Astrocyte of the cerebellum (primary cell): ENCODE results near the gene CSF2.

Experiments used
- DNase-seq: peaks from one replicate; pipeline ENCODE4 v3.0.0-alpha.2; 2011; ENCODE audit warnings: low read depth
- H3K4me3 ChIP-seq: 2 replicates; pipeline ENCODE4 v1.5.1; 2011; ENCODE audit warnings: mild to moderate bottlenecking, low read depth, low read length, moderate library complexity
- in situ Hi-C: cut with HindIII; loops from 2 replicates; pipeline ENCODE4 v1.10.0; 2017; ENCODE audit warnings: low sequenced_read_pairs
- TF ChIP-seq, protein P1 (sequence below): IDR thresholded peaks from 2 replicates; pipeline ENCODE4 v1.5.1; 2012; ENCODE audit warnings: low read length, low read depth, moderate library complexity, mild to moderate bottlenecking; ENCODE audit errors: missing control alignments

The CSF2 gene

DNA sequence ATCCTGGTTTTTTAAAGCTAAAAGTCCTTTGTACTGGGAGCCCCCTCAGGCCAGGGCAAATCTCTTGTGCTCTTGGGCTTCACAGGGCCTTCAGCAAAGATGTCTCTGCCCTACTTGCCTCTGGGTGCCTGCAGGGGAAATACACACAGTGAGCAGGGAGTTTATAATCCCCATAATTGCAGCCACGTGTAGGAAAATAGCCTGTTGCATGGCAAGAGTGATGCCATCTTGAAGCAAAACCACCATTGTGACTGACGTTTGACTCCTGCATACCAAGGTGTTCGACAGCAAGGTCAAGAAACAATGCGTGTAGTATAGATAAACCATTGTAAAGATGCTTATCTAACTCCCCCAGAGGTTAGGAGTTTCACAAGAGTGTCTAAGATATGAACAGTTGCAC is 24.5 kb upstream of the CSF2 start:
- in situ Hi-C loops, result no loop called here
- no peak overlapping the region for H3K4me3 ChIP-seq
- DNase-seq, result no peak
- TF ChIP-seq, protein P1, sequence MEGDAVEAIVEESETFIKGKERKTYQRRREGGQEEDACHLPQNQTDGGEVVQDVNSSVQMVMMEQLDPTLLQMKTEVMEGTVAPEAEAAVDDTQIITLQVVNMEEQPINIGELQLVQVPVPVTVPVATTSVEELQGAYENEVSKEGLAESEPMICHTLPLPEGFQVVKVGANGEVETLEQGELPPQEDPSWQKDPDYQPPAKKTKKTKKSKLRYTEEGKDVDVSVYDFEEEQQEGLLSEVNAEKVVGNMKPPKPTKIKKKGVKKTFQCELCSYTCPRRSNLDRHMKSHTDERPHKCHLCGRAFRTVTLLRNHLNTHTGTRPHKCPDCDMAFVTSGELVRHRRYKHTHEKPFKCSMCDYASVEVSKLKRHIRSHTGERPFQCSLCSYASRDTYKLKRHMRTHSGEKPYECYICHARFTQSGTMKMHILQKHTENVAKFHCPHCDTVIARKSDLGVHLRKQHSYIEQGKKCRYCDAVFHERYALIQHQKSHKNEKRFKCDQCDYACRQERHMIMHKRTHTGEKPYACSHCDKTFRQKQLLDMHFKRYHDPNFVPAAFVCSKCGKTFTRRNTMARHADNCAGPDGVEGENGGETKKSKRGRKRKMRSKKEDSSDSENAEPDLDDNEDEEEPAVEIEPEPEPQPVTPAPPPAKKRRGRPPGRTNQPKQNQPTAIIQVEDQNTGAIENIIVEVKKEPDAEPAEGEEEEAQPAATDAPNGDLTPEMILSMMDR, result no peak

DNA sequence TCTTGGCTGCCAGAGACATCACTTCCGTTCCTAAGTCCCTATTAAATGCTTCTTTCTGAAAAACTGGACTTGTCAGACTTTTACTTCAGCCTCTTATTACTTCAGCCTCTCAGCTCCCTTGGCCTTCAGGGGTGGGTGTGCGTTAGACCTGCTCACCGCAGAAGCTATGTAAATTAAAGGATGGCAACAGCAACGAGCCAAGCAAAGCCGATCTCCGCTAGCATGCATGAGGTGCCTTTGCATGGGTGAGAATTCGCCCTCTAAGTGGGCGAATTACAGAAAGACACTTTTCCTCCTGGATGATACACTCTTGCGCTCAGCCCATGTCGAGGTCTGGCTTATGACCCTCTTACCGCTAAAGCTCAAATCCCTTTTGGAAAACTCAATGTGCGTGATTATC is 24.0 kb upstream of the CSF2 start:
- TF ChIP-seq, protein P1, result no peak
- in situ Hi-C loops, result no loop called here

DNA sequence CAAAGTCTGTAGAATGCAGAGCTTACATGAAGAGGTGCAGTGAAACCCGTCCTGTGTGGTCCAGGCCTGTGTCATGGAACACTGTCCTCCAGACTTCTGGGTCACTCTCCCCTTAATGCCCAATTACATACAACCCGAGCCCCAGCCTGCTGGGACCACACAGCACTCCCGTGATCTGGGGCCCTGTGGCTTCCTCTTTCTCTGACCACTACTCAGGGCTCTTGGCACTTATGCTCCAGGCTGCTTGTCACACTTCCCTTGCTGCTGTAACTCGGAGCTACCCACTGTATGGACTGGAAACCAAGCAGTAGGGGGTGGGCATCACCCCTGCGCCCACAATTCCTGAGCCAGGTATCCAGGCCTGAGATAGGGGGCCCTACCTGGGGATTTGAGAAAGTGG is 23.5 kb upstream of the CSF2 start:
- TF ChIP-seq, protein P1, result no peak
- DNase-seq, result no peak
- in situ Hi-C loops, result no loop called here
- H3K4me3 ChIP-seq, result no peak overlapping the region

More for the DNA sequence above, 24.0 kb upstream of the CSF2 start:
- H3K4me3 ChIP-seq, result no peak overlapping the region
- no peak for DNase-seq

DNA sequence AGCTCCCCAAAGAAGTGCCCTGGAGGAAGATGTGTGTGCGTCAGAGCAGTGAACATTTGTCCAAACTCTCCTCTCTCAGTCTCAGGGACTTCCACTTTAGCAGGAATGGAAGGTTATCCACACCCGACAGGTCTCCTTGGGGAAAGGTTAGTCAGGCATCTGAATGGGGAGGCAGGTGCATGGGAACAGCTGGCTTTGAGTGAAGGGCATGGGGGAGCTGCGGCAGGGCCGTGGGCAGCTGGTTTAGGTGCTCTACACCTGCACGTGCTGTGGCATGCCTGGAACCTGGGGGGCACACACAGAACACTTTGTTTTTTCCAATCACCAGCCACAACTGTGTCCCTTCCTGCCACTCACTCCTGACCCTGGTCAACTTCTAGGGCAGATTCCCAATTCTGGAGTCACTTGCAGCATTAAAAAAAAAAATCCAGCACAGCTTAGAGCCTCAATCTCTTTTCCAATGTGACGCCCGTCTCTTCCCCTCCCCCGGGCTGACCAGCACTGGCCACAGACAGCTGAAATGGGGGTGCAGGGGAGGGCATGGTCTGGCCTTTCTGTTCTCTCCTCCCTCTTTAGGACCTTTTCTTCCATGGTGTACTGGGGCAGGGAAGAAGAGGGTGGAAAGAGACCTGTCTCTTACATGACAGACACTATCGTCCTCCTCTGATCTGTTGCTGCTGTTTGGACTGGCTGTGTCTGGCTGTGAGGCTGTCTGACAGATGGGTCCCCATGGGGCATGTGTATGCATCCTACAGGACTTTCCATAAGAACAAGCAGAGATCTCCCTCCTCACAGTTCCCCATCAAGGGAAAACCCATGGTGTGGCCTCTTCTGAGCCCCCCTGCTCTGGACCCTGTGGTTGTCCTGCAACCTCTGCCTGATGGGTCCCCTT is 22.7 kb upstream of the CSF2 start:
- H3K4me3 ChIP-seq, result no peak overlapping the region
- in situ Hi-C loops, result no loop called here
- TF ChIP-seq, protein P1, result no peak
- no peak for DNase-seq

DNA sequence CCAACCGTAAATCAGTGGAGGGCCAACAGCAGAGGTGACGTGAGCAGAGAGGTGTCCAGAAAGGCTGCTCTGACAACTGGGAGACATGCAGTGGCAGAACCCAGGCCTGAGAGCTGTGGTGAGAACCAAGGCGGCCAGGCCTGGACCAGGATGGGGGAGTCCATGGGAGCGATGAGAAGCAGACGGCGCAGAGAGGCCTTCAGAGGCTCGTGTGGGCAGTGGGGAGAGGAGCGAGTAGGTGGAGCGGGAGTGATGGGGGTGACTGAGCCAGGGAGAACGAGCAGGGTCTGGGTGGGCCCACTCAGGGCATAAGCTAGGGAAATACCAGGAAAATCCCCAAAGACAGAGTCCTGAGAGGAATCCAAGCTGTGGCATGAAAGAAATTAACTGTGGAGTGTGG is 21.1 kb upstream of the CSF2 start:
- no peak for DNase-seq
- in situ Hi-C loops, result no loop called here
- TF ChIP-seq, protein P1, result no peak

DNA sequence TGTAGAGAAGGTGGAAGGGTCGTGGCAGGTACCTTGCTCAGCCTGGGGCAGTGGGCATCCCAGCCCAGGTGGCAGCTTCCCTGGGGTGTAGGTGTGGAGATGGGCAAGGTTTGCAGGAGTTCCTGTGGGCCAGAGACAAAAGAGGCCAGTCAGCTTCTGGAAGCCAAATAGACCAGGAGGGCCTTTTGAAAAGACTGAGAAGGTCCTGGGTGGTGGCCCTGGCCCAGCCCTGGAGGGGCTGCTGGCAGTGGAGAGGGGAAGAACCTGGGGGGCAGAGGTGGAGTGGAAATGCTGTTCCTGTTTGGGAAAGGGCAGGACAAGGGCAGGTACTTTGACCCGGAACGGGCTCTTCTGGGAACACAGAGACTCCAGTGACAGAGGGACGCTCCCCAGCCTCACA is 20.1 kb upstream of the CSF2 start:
- DNase-seq, result no peak
- in situ Hi-C loops, result no loop called here
- no peak overlapping the region for H3K4me3 ChIP-seq
- TF ChIP-seq, protein P1, result no peak

More for the DNA sequence above, 21.1 kb upstream of the CSF2 start:
- no peak overlapping the region for H3K4me3 ChIP-seq
